ENCODE data around the gene HMGN3. TPM values are rescaled to one million over a fixed set of nuclear protein-coding genes. Genes with fewer than 3 reads are reported as not detected.

HMGN3 gene
- total and polyA plus RNA-seq, 2 donors (not counting 3 experiments of a cell fraction or from before 2014, with no cell fraction given), result 40.1 to 75.1 TPM

GRCh38 chr6:79170959-79171358 is 63.5 kb downstream of the HMGN3 start:
- no peaks in the 10 kb centered on the region for H3K9me1 ChIP-seq (replicated peaks; ENCODE audit: control insufficient read depth, extremely low read depth, insufficient read depth, low read length)
- no peak overlapping the region for H3K4me2 ChIP-seq (ENCODE audit: insufficient read depth, low read length)
- H3K36me3 ChIP-seq (ENCODE audit: control insufficient read depth in 2 of 2, extremely low read depth in 1 of 2, insufficient read depth in 2 of 2, low read length in 2 of 2), result no peaks in the 10 kb centered on the region
- no peaks in the 10 kb centered on the region for H3K79me2 ChIP-seq (ENCODE audit: control insufficient read depth, insufficient read depth, low read length)
- DNase-seq (ENCODE audit: low read depth, low spot score) (peak; percentile 56), FAIRE-seq (no peak)
- no peak overlapping the region for H3K4me3 ChIP-seq (replicated peaks in 1 of 3; ENCODE audit: insufficient read depth in 1 of 3, low read depth in 1 of 3, low read length in 3 of 3)
- no peaks in the 10 kb centered on the region for H4K20me1 ChIP-seq (replicated peaks; ENCODE audit: control insufficient read depth, extremely low read depth, insufficient read depth, low read length)
- no peaks in the 10 kb centered on the region for H3K9me3 ChIP-seq (replicated peaks; ENCODE audit: control insufficient read depth, insufficient read depth, low read length)
- no peak for TF ChIP-seq MYC (IDR thresholded peaks at IDR 0.05; ENCODE audit: low read depth, low read length)
- no peak for TF ChIP-seq JUN (IDR thresholded peaks at IDR 0.05; ENCODE audit: borderline replicate concordance, insufficient read depth, insufficient read length, low read depth)
- no peak for TF ChIP-seq POLR2A (IDR thresholded peaks at IDR 0.05; ENCODE audit: low read depth, low read length)
- no peak for TF ChIP-seq GATA2 (IDR thresholded peaks at IDR 0.05; ENCODE audit: insufficient read depth, insufficient read length, low read depth, low read length)
- no peak for TF ChIP-seq MAX (IDR thresholded peaks at IDR 0.05; ENCODE audit: insufficient read depth, insufficient read length)
- TF ChIP-seq CTCF (IDR thresholded peaks at IDR 0.05; ENCODE audit: extremely low read depth in 1 of 2, insufficient read depth in 1 of 2, low read depth in 1 of 2, low read length in 2 of 2), result no peak
- no peak for TF ChIP-seq EZH2 (IDR thresholded peaks at IDR 0.05; ENCODE audit: borderline replicate concordance, low read depth, low read length, severe bottlenecking)
- TF ChIP-seq FOS (IDR thresholded peaks at IDR 0.05; ENCODE audit: borderline replicate concordance, insufficient read depth, low read length), result no peak
- TF ChIP-seq POLR2AphosphoS5 (IDR thresholded peaks at IDR 0.05; ENCODE audit: insufficient read depth, low read depth, low read length), result no peak
- dilution Hi-C loops (cut with MboI; ENCODE audit: extremely low pct_ligation_motif_present, low sequenced_read_pairs) (no loop called here), intact Hi-C loops (cut with micrococcal nuclease) (no loop called here)
- H3K27me3 ChIP-seq (ENCODE audit: control insufficient read depth in 2 of 2, insufficient read depth in 2 of 2, low read length in 2 of 2), result no peaks in the 10 kb centered on the region
- H2AFZ ChIP-seq (ENCODE audit: low read depth, low read length), result no peak overlapping the region
- ChIA-PET POLR2A (no interaction called here), CTCF (no interaction called here)
- H3K9ac ChIP-seq (replicated peaks; ENCODE audit: extremely low read depth, insufficient read depth, low read length), result no peak overlapping the region
- no TSS peak for BruUV-seq (replicated peaks)
- peaks cover 13% of the 10 kb centered on the region for H3K4me1 ChIP-seq (ENCODE audit: control insufficient read depth, extremely low read depth, insufficient read depth, low read length)
- H3K27ac ChIP-seq (ENCODE audit: insufficient read depth, low read depth, low read length), result no peak overlapping the region
